Activated T-helper 17 cell treated with anti-CD3 and anti-CD28 coated beads, Interleukin-2, amount 50 U/mL, for 72 hours (primary cell): Measurements from ENCODE around the gene FPR3. TPM values are rescaled to one million over a fixed set of nuclear protein-coding genes. Genes with fewer than 3 reads are reported as not detected.
"Not testable (repeated sequence)": the region's sequence is repeated elsewhere in the genome, so short reads cannot be mapped to it uniquely, and the experiment has no call there.

Experiments used
- ATAC-seq: fragments of 150-1000 bp; cut with Tn5 transposase; replicated peaks from 2 replicates; pipeline ENCODE4 v1.10.0; 2021; ENCODE audit warnings: mild to moderate bottlenecking, moderate library complexity
- H3K27ac Mint-ChIP-seq: one replicate; pipeline ENCODE4 v1.8.0; 2022; ENCODE audit warnings: mixed read lengths
- H3K27me3 Mint-ChIP-seq: one replicate; pipeline ENCODE4 v1.8.0; 2022; ENCODE audit warnings: mixed read lengths
- H3K36me3 Mint-ChIP-seq: one replicate; pipeline ENCODE4 v1.8.0; 2022; ENCODE audit warnings: low read depth, mild to moderate bottlenecking, mixed read lengths
- H3K4me1 Mint-ChIP-seq: one replicate; pipeline ENCODE4 v1.8.0; 2022; ENCODE audit warnings: mixed read lengths
- H3K4me3 Mint-ChIP-seq: one replicate; pipeline ENCODE4 v1.8.0; 2022; ENCODE audit warnings: mild to moderate bottlenecking, mixed read lengths
- H3K9me3 Mint-ChIP-seq: one replicate; pipeline ENCODE4 v1.8.0; 2022; ENCODE audit warnings: mixed read lengths
- total RNA-seq, 2 donors: library from RNA; stranded (reverse); gene quantifications; one replicate each; pipeline ENCODE4 v1.2.3, GENCODE V29; 2022

Gene FPR3
- total RNA-seq, 2 donors from 2014 or later: not detected

DNA sequence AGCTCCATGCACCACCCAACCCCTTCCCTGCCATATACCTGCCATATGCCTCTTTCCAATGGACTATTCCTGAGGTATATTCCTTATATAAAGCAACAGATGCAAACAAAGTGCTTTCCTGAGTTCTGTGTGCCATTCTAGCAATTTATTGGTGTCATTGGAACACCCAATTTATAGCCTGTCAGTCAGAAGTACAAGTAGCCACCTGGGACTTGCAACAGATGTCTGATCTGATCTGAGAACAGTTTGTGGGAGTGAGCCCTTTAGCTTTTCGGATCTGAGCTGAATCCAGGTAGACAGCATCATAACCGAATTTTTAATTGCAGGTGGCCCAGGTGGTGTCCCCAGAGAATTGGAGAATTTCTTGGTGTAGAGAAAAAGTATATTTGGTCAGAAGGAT, 963 bp upstream of the FPR3 start:
- H3K4me1 Mint-ChIP-seq: no peaks in the 10 kb centered on the region
- peaks cover 8% of the 10 kb centered on the region for H3K9me3 Mint-ChIP-seq
- ATAC-seq: no peak
- no peaks in the 10 kb centered on the region for H3K36me3 Mint-ChIP-seq
- no peak overlapping the region for H3K27ac Mint-ChIP-seq
- peaks cover 18% of the 10 kb centered on the region for H3K27me3 Mint-ChIP-seq
- H3K4me3 Mint-ChIP-seq: no peak overlapping the region

DNA sequence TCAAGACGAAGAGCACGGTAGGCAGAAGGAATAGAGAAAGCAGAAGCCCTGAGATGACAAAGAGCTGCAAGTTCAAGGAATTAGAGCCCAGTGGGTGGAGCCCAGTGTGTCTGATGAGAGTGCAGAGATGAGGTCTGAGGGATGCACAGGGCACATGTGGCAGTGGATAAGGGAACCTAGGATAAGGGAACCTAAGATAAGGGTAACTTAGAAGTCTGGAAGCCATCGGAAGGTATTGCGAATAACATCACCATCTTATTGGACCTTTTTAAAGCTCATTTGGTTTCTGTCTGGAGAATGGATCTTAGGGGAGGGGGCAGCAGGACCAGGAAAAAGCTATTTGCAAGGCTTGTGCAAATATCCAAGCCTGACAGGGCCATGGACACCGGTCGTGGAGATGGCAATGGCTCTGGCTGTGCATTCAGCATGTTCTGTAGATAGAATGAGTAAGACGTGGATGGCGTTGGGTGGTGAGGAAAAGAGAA, 1.3 kb downstream of the FPR3 start:
- peaks cover 16% of the 10 kb centered on the region for H3K27me3 Mint-ChIP-seq
- H3K27ac Mint-ChIP-seq: no peak overlapping the region
- no peak for ATAC-seq
- peaks cover 8% of the 10 kb centered on the region for H3K9me3 Mint-ChIP-seq
- no peaks in the 10 kb centered on the region for H3K36me3 Mint-ChIP-seq
- H3K4me1 Mint-ChIP-seq: no peaks in the 10 kb centered on the region
- H3K4me3 Mint-ChIP-seq: no peak overlapping the region

DNA sequence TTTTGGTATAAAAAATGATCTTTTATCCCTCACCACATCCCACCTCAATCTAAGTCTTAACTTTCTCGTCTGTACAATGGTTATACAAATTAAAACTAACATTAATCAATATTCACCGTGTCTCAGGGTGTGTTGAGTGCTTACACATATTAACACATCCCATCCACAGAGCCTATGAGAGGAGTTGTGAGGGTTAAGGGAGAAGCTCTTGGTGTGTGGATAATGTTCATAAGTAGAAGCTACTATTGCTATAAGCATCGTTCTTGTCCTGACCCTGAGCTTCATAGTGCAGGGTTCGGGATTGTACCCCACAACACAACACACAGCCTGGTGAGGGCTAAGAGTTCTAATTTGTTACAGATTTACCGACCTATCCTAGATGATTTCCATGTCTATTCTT, 2.5 kb downstream of the FPR3 start:
- no peak for ATAC-seq
- H3K27ac Mint-ChIP-seq: no peak overlapping the region
- no peaks in the 10 kb centered on the region for H3K4me1 Mint-ChIP-seq
- no peaks in the 10 kb centered on the region for H3K36me3 Mint-ChIP-seq
- no peak overlapping the region for H3K4me3 Mint-ChIP-seq
- peaks cover 16% of the 10 kb centered on the region for H3K27me3 Mint-ChIP-seq
- H3K9me3 Mint-ChIP-seq: peaks cover 5% of the 10 kb centered on the region

DNA sequence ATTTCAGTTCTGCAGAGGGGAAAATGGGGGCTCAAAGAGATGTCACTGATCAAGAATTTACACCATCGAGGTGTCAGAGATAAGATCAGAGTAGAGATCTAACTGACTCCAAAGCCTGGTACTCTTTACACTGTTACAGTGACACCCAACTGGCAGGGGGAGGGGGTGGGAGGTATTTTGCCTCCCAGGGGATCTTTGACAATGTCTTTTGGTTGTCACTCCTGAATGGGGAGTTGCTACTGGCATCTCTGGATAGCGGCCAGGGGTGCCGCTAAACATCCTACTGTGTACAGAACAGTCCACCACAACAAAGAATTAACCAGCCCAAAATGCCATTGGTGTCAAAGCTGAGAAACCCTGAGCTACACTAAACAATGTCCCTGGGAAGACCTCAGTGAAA, 3.1 kb downstream of the FPR3 start:
- Mint-ChIP-seq H3K27me3 (peaks cover 16% of the 10 kb centered on the region), H3K4me1 (no peaks in the 10 kb centered on the region), H3K36me3 (no peaks in the 10 kb centered on the region), H3K27ac (no peak overlapping the region), H3K4me3 (no peak overlapping the region), H3K9me3 (peaks cover 5% of the 10 kb centered on the region)
- no peak for ATAC-seq

DNA sequence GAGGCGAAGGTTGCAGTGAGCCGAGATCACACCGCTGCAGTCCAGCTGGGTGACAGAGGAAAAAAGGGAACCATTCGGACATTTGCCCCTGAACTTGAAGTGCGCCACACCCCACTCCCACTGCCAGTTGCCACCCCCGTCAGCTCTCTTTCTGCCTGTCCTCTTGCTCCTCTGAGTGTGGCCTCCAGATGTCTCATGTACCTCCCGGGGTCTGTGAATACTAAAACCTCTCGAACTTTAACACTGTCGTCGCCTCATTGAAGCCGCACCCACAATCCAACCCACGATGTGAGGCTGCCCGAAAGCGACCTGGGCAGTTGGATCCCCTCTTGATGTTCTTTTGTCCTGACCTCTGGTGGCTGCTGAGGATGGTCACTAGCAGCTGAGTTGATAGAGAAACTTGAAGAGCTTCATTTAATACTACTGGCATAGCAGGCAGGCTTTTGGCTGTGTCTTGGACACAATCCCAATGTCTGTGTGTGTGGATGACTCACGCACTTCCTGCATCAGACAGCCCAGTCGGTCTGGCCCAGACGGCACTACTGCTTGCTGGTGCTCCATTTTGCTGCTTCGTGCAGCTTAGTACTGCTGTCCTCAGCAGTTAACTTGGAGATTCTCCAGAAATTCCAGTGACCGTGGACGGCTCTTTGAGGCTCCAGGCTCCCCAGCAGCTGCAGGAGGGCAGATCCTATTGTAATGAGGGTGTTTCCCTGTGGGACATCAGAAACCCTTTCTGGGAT, 4.2 kb downstream of the FPR3 start:
- Mint-ChIP-seq H3K9me3 (peaks cover 5% of the 10 kb centered on the region), H3K4me3 (no peak overlapping the region), H3K4me1 (no peaks in the 10 kb centered on the region), H3K36me3 (no peaks in the 10 kb centered on the region), H3K27me3 (peaks cover 21% of the 10 kb centered on the region), H3K27ac (no peak overlapping the region)
- no peak for ATAC-seq

DNA sequence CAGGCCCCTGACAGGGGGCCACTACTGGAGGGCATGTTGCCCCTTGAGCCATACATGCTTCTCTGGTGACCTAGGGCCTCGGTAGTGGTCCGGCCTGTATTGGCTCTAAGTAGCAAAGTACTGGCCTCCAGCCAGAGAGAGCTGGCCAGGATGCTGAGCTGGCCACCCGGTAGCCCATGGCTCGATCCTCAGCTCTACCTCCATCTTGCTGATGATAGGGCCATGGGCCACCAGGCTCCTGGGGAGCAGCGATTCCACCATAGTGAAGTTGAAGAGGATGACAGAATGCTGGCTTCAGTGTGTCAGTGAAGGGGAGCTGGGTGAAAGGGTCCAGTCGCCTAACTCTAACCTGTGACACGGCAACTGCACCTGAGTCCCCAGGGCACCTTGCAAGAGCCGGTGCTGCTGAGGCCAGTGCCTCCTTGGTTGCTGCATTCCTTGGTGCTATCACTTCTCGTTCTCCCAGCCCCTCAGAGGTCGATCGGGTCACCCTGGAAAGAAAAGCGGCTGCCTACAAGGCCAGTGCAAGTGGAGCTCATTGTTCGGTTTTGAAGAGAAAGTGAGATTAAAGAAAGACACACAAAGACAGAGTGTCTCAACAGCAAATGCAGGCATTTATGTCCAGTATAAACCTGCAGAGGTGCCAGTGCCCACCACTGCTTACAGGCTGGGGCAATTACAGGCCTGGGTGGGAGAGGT, 5.0 kb downstream of the FPR3 start:
- H3K27ac Mint-ChIP-seq: no peak overlapping the region
- H3K9me3 Mint-ChIP-seq: peaks cover 8% of the 10 kb centered on the region
- no peak for ATAC-seq
- H3K36me3 Mint-ChIP-seq: no peaks in the 10 kb centered on the region
- H3K4me3 Mint-ChIP-seq: no peak overlapping the region
- H3K27me3 Mint-ChIP-seq: peaks cover 21% of the 10 kb centered on the region
- H3K4me1 Mint-ChIP-seq: no peaks in the 10 kb centered on the region

DNA sequence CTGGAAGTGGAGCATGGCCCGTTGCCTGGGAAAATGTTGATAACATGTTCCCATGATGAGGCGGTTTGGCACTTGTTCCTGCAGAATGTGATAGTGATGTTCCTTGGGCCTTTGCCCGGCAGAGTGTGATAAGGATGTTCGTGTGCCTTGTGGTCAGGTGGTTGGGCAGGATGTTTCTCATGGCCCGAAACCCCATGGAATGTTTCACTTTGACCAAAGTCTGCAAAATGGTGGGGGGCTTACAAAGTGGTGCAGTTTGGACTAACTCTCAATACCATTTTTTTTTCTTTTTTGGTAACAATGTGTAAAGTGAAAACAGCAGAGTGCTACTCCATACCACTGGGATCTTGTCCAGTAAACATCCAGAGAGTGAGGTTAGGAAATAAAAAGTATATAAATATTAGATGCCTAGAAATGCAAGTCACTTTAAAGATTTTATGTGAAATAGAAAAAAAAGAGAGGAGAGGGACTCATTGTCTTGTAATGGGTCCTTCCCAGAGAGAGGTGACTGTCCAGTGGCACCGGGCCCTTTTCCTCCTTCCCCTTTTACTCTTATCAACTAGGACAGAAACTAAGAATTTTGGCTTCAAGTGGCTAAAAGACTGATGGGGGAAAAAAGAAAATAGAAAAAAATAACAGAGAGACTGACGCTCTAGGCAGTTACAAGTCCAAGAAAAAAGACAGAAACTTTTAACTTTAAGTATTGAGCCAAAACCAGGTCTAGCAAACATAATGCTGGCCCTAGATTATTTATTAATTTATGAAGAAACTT, 5.7 kb downstream of the FPR3 start:
- H3K9me3 Mint-ChIP-seq: peaks cover 8% of the 10 kb centered on the region
- H3K27me3 Mint-ChIP-seq: peaks cover 21% of the 10 kb centered on the region
- H3K4me1 Mint-ChIP-seq: no peaks in the 10 kb centered on the region
- no peak overlapping the region for H3K4me3 Mint-ChIP-seq
- H3K36me3 Mint-ChIP-seq: no peaks in the 10 kb centered on the region
- H3K27ac Mint-ChIP-seq: no peak overlapping the region
- ATAC-seq: no peak

DNA sequence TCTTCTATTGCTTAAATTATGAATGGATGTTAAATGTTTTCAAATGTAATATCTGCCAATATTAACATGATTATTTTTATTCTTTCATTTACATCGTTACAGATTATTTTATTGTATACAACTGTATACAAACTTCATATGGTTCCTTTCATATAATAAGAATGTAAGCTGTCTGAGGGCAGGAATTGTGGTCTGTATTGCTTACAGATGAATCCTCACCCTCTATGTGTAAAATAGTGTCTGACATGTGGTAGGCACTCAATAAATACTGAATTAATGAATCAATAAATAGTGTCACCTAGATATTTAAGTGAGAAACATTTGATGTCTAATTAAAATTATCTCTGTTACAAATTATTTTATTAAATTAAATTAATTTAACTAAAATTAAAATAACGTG, 7.8 kb downstream of the FPR3 start:
- Mint-ChIP-seq H3K27me3 (peaks cover 9% of the 10 kb centered on the region), H3K4me3 (no peak overlapping the region), H3K36me3 (no peaks in the 10 kb centered on the region), H3K9me3 (peaks cover 8% of the 10 kb centered on the region), H3K27ac (no peak overlapping the region), H3K4me1 (no peaks in the 10 kb centered on the region)
- ATAC-seq: no peak

DNA sequence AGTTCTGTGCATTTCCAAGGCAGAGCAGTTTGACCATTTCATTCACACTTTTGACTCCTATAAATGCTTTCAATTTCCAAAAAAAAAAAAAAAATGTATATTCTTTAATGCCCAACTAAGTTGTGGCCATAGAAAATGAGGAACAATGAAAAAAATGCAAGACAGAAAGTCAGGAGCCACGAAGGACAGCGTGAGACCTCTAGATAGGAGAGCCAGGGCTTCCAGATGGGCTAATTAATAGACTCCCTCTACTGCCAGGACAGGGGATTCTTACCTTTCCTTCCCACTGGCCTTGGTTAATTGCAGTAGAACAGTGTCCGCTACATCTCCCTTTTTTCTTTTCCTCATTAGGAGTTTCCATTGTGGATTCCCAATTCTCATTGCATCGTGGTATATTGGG, 8.6 kb downstream of the FPR3 start:
- no peak overlapping the region for H3K4me3 Mint-ChIP-seq
- H3K36me3 Mint-ChIP-seq: no peaks in the 10 kb centered on the region
- H3K9me3 Mint-ChIP-seq: peaks cover 4% of the 10 kb centered on the region
- H3K4me1 Mint-ChIP-seq: no peaks in the 10 kb centered on the region
- H3K27me3 Mint-ChIP-seq: peaks cover 5% of the 10 kb centered on the region
- H3K27ac Mint-ChIP-seq: no peak overlapping the region
- ATAC-seq: no peak

DNA sequence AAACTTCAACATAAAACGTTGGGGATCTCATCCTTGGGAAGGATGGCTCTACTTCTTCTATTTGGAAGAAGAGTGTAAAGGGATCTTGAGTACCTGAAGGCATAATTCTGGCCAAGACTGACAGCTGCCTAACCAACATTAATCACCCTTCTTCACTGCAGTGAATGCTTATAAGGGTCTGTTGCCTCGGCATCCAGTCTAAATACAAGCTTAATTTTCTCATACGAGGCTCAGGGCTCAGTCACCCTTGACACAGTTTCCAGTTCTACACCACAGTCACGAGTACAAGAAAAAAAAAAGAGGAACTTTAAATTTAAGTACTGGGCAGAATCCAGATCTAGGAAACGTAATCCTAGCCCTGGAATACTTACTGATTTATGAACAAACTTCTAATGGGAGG, 9.0 kb downstream of the FPR3 start:
- Mint-ChIP-seq H3K4me3 (no peak overlapping the region), H3K4me1 (no peaks in the 10 kb centered on the region), H3K36me3 (no peaks in the 10 kb centered on the region), H3K27me3 (peaks cover 5% of the 10 kb centered on the region), H3K27ac (no peak overlapping the region), H3K9me3 (peaks cover 4% of the 10 kb centered on the region)
- ATAC-seq: no peak

DNA sequence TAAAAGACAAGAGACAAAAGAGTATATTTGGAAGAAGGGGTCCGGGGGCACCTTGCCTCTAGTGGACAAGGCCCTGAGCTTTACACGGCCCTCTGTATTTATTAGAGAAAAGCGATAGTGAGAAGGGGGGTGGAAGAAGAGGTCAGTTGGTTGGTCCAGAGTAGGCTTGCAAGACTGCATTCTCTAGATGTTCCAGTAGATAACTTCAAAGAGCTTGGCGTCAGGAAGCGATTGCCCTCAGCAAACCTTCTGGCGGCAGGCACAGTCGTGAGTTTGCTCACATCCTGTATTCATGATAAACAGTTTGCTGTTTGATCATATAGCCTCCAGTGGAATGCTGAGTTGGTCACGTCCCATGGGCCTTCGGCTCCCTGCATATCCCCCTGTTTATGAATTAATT, 9.8 kb downstream of the FPR3 start:
- not testable (repeated sequence) for H3K27me3 Mint-ChIP-seq, H3K27ac Mint-ChIP-seq, H3K9me3 Mint-ChIP-seq

DNA sequence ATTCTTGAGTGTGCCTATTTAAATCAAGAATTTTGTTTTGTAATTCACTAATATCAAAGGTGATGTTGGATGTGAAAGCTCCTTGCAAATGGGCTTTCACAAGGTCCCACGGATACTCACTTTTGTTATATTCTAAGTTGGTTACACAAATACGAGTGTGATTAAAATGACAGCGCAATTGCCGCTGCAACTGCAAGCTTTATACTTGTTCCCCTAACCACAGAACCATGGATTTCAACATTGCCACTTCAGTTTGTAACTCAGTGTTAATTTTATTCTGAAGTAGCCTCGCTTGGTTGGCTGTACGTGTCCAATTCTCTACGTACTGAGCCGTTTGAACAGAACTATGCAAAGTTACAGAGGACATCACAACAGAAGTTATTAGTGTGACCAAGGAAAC, 10.4 kb downstream of the FPR3 start:
- H3K4me1 Mint-ChIP-seq, ATAC-seq: not testable (repeated sequence)

More for the DNA sequence above, 9.8 kb downstream of the FPR3 start:
- not testable (repeated sequence) for ATAC-seq, H3K36me3 Mint-ChIP-seq, H3K4me3 Mint-ChIP-seq, H3K4me1 Mint-ChIP-seq

DNA sequence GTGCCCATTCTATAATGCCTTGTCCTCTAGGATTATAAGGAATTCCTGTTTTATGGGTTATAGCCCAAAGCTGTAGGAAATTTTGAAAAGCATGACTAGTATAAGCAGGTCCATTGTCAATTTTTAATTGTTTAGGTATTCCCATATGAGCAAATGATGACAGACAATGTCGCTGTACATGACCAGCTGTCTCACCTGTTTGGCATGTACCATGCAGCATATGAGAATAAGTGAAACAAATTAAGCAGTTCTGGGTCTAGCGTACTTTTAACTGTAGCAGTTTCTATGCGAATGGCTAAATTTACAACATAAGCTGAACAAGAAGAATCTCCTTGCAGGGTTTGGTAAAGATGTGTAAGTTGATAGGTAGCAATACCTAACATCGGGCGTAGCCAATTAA, 11.6 kb downstream of the FPR3 start:
- H3K27me3 Mint-ChIP-seq, H3K9me3 Mint-ChIP-seq, H3K27ac Mint-ChIP-seq, H3K36me3 Mint-ChIP-seq, H3K4me1 Mint-ChIP-seq, H3K4me3 Mint-ChIP-seq, ATAC-seq: not testable (repeated sequence)

More for the DNA sequence above, 10.4 kb downstream of the FPR3 start:
- H3K36me3 Mint-ChIP-seq, H3K4me3 Mint-ChIP-seq, H3K9me3 Mint-ChIP-seq, H3K27ac Mint-ChIP-seq, H3K27me3 Mint-ChIP-seq: not testable (repeated sequence)

DNA sequence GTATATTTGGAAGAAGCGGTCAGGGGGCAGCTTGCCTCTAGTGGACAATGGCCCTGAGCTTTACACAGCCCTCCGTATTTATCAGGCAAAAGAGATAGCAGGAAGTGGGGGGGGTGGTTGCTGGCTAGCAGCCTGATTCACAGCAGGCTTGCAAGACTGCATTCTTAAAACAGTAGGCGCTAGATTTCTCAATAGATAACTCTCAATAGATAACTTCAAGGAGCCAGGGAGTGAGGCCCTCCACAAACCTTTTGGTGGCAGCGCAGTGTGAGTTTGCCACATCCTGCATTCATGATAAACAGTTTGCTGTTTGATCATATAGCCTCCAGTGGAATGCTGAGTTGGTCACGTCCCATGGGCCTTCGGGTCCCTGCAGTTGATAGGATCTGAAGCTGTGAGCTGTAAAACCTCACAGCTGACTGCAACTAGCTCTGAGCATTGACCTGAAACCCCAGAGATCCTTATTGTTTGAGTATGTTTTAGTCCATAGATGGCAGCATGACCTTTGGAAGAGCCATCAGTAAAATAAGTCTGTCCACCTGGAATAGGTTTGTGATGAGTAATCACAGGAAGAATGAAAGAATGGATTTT, 12.2 kb downstream of the FPR3 start:
- no peak for ATAC-seq
- H3K9me3 Mint-ChIP-seq: peaks cover 8% of the 10 kb centered on the region
- no peaks in the 10 kb centered on the region for H3K36me3 Mint-ChIP-seq
- H3K27ac Mint-ChIP-seq: no peak overlapping the region
- H3K4me1 Mint-ChIP-seq: no peaks in the 10 kb centered on the region
- H3K4me3 Mint-ChIP-seq: no peak overlapping the region
- H3K27me3 Mint-ChIP-seq: peaks cover 5% of the 10 kb centered on the region
